Measurements from ENCODE around the gene LPO. TPM values are rescaled to one million over a fixed set of nuclear protein-coding genes. Genes with fewer than 3 reads are reported as not detected.

LPO gene
- total and polyA plus RNA-seq, 2 donors from 2014 or later: not detected

GRCh38 chr17:58205936-58206335 lies 32.4 kb upstream of the LPO start:
- peaks cover 0 to 2% (median 0%) of the 10 kb centered on the region in 3 donors for H3K4me1 ChIP-seq (ENCODE audit: control insufficient read depth in 2 of 3, insufficient read depth in 2 of 3, low read depth in 1 of 3, low read length in 3 of 3)
- TF ChIP-seq CTCF (IDR thresholded peaks at IDR 0.05; ENCODE audit: borderline replicate concordance, extremely low read depth, insufficient read depth): no peak
- H3K27ac ChIP-seq (ENCODE audit: low read depth in 2 of 2, low read length in 2 of 2): no peak overlapping the region
- H3K36me3 ChIP-seq (ENCODE audit: control insufficient read depth in 2 of 3, insufficient read depth in 3 of 3, low read length in 3 of 3): peaks cover 2 to 21% (median 18%) of the 10 kb centered on the region in 3 donors
- FAIRE-seq: no peak
- H3K9me3 ChIP-seq (ENCODE audit: control insufficient read depth in 2 of 3, insufficient read depth in 1 of 3, low read length in 3 of 3): no peaks in the 10 kb centered on the region
- H3K9ac ChIP-seq (ENCODE audit: low read length in 3 of 3): no peak overlapping the region
- intact Hi-C loops (cut with DNase I): no loop called here
- no peaks in the 10 kb centered on the region for H3K27me3 ChIP-seq (ENCODE audit: control insufficient read depth, insufficient read depth, low read length)
- H3K4me3 ChIP-seq (ENCODE audit: low read length in 3 of 3): no peak overlapping the region
- no peak for DNase-seq

GRCh38 chr17:58207451-58207850 lies 30.9 kb upstream of the LPO start:
- Histone ChIP-seq H3K36me3 (ENCODE audit: control insufficient read depth in 2 of 3, insufficient read depth in 3 of 3, low read length in 3 of 3) (peaks cover 4 to 27% (median 26%) of the 10 kb centered on the region in 3 donors), H3K9ac (ENCODE audit: low read length in 3 of 3) (no peak overlapping the region), H3K27ac (ENCODE audit: low read depth in 2 of 2, low read length in 2 of 2) (no peak overlapping the region), H3K4me1 (ENCODE audit: control insufficient read depth in 2 of 3, insufficient read depth in 2 of 3, low read depth in 1 of 3, low read length in 3 of 3) (peaks cover 0 to 2% (median 0%) of the 10 kb centered on the region in 3 donors), H3K4me3 (ENCODE audit: low read length in 3 of 3) (no peak overlapping the region), H3K27me3 (ENCODE audit: control insufficient read depth, insufficient read depth, low read length) (no peaks in the 10 kb centered on the region), H3K9me3 (ENCODE audit: control insufficient read depth in 2 of 3, insufficient read depth in 1 of 3, low read length in 3 of 3) (no peaks in the 10 kb centered on the region)
- TF ChIP-seq CTCF (IDR thresholded peaks at IDR 0.05; ENCODE audit: borderline replicate concordance, extremely low read depth, insufficient read depth): no peak
- DNase-seq (no peak), FAIRE-seq (no peak)
- intact Hi-C loops (cut with DNase I): no loop called here

- DNase-seq (no peak), FAIRE-seq (no peak)
- Histone ChIP-seq H3K4me3 (ENCODE audit: low read length in 3 of 3) (no peak overlapping the region), H3K36me3 (ENCODE audit: control insufficient read depth in 2 of 3, insufficient read depth in 3 of 3, low read length in 3 of 3) (peaks cover 8 to 32% (median 30%) of the 10 kb centered on the region in 3 donors), H3K9ac (ENCODE audit: low read length in 3 of 3) (no peak overlapping the region), H3K27me3 (ENCODE audit: control insufficient read depth, insufficient read depth, low read length) (no peaks in the 10 kb centered on the region), H3K9me3 (ENCODE audit: control insufficient read depth in 2 of 3, insufficient read depth in 1 of 3, low read length in 3 of 3) (no peaks in the 10 kb centered on the region), H3K27ac (ENCODE audit: low read depth in 2 of 2, low read length in 2 of 2) (no peak overlapping the region), H3K4me1 (ENCODE audit: control insufficient read depth in 2 of 3, insufficient read depth in 2 of 3, low read depth in 1 of 3, low read length in 3 of 3) (peaks cover 0 to 2% (median 0%) of the 10 kb centered on the region in 3 donors)
- no peak for TF ChIP-seq CTCF (IDR thresholded peaks at IDR 0.05; ENCODE audit: borderline replicate concordance, extremely low read depth, insufficient read depth)
- intact Hi-C loops (cut with DNase I): no loop called here
Observed at GRCh38 chr17:58208344-58208743, 30.0 kb upstream of the LPO start.

- FAIRE-seq (no peak), DNase-seq (no peak)
- Histone ChIP-seq H3K27ac (ENCODE audit: low read depth in 2 of 2, low read length in 2 of 2) (no peak overlapping the region), H3K36me3 (ENCODE audit: control insufficient read depth in 2 of 3, insufficient read depth in 3 of 3, low read length in 3 of 3) (peaks cover 8 to 45% (median 43%) of the 10 kb centered on the region in 3 donors), H3K9ac (ENCODE audit: low read length in 3 of 3) (no peak overlapping the region), H3K4me3 (ENCODE audit: low read length in 3 of 3) (no peak overlapping the region), H3K4me1 (ENCODE audit: control insufficient read depth in 2 of 3, insufficient read depth in 2 of 3, low read depth in 1 of 3, low read length in 3 of 3) (peaks cover 0 to 2% (median 0%) of the 10 kb centered on the region in 3 donors), H3K27me3 (ENCODE audit: control insufficient read depth, insufficient read depth, low read length) (no peaks in the 10 kb centered on the region), H3K9me3 (ENCODE audit: control insufficient read depth in 2 of 3, insufficient read depth in 1 of 3, low read length in 3 of 3) (no peaks in the 10 kb centered on the region)
- TF ChIP-seq CTCF (IDR thresholded peaks at IDR 0.05; ENCODE audit: borderline replicate concordance, extremely low read depth, insufficient read depth): no peak
- intact Hi-C loops (cut with DNase I): no loop called here
Observed at GRCh38 chr17:58210922-58211321, 27.5 kb upstream of the LPO start.

All from kidney (tissue), 14 donors.